Ammon's horn (tissue), 1 donor: ENCODE data around the gene DENND10.
"Not testable (repeated sequence)": the region's sequence is repeated elsewhere in the genome, so short reads cannot be mapped to it uniquely, and the experiment has no call there.

Source experiments
- DNase-seq: peaks from one replicate; pipeline ENCODE4 v3.0.0-alpha.2; 2016; ENCODE audit warnings: low spot score

DENND10 gene

GRCh38 chr10:119166564-119166963 is 62.7 kb downstream of the DENND10 start:
- DNase-seq: no peak

- DNase-seq: no peak
These were observed 63.1 kb downstream of the DENND10 start for GRCh38 chr10:119167041-119167440.

GRCh38 chr10:119174109-119174508 is 70.2 kb downstream of the DENND10 start:
- no peak for DNase-seq

GRCh38 chr10:119176166-119176565 is 72.3 kb downstream of the DENND10 start:
- no peak for DNase-seq

GRCh38 chr10:119177708-119178371 is 73.9 kb downstream of the DENND10 start:
- DNase-seq: no peak

- peak; percentile 95 for DNase-seq
These were observed 74.6 kb downstream of the DENND10 start, which contains the start of gene PRDX3 for GRCh38 chr10:119178372-119179119. Gene PRDX3, minus strand, starts transcription at chr10:119178812. Its CDS starts 22 bp downstream, at chr10:119178790.

- DNase-seq: not testable (repeated sequence)
These were observed 77.0 kb downstream of the DENND10 start for GRCh38 chr10:119180850-119181400.

- no peak for DNase-seq
These were observed 79.9 kb downstream of the DENND10 start for GRCh38 chr10:119183664-119184412.
